CD14-positive monocyte (primary cell): Measurements from ENCODE around the gene SNX30. TPM values are rescaled to one million over a fixed set of nuclear protein-coding genes. Genes with fewer than 3 reads are reported as not detected.
"Not testable (repeated sequence)": the region's sequence is repeated elsewhere in the genome, so short reads cannot be mapped to it uniquely, and the experiment has no call there.

Experiments used
- DNase-seq, 3 donors: peaks; one replicate each; pipeline ENCODE4 v3.0.0-alpha.2; 2011 to 2022
- H2AFZ ChIP-seq: 2 replicates; pipeline ENCODE4 v1.6.0; 2012; ENCODE audit warnings: mild to moderate bottlenecking, low read depth, low read length, inconsistent platforms; ENCODE audit not compliant: insufficient read depth, poor library complexity, severe bottlenecking
- H3K27ac ChIP-seq, 2 donors: 1 replicate in 1 of 2; 2 replicates in 1 of 2; pipeline ENCODE4 v1.5.1; 2012 to 2013; ENCODE audit warnings: low read length in 2 of 2, control low read depth in 1 of 2, inconsistent platforms in 1 of 2, low read depth in 1 of 2, mild to moderate bottlenecking in 1 of 2
- H3K27me3 ChIP-seq, 2 donors: one replicate each; pipeline versions ENCODE4 v1.6.0 to v1.6.1; 2011 to 2013; ENCODE audit warnings: low read length in 2 of 2; ENCODE audit not compliant: control insufficient read depth in 2 of 2, insufficient read depth in 2 of 2
- H3K36me3 ChIP-seq, 2 donors: replicated peaks in 1 of 2; 1 replicate in 1 of 2; 2 replicates in 1 of 2; pipeline versions ENCODE4 v1.5.1 to v1.6.1; 2012 to 2013; ENCODE audit warnings: low read length in 2 of 2, control low read depth in 1 of 2, inconsistent platforms in 1 of 2, mild to moderate bottlenecking in 1 of 2; ENCODE audit not compliant: insufficient read depth in 2 of 2, control insufficient read depth in 1 of 2
- H3K4me1 ChIP-seq, 2 donors: 1 replicate in 1 of 2; 2 replicates in 1 of 2; pipeline versions ENCODE4 v1.5.1 to v1.6.1; 2012 to 2013; ENCODE audit warnings: low read length in 2 of 2, control low read depth in 1 of 2, inconsistent platforms in 1 of 2, mild to moderate bottlenecking in 1 of 2, moderate library complexity in 1 of 2; ENCODE audit not compliant: insufficient read depth in 2 of 2, control insufficient read depth in 1 of 2
- H3K4me2 ChIP-seq: replicated peaks from 2 replicates; pipeline ENCODE3; 2012; ENCODE audit warnings: low read length, moderate library complexity, mild to moderate bottlenecking; ENCODE audit not compliant: poor library complexity, severe bottlenecking; ENCODE audit errors: extremely low read depth
- H3K4me3 ChIP-seq, 3 experiments: fragments of 200-600 bp in 1 of 3; sonication (generic) in 1 of 3; replicated peaks in 1 of 3; 1 replicate in 2 of 3; 2 replicates in 1 of 3; pipeline ENCODE4 v1.5.1; 2011 to 2013; ENCODE audit warnings: low read length in 3 of 3, mild to moderate bottlenecking in 3 of 3, control low read depth in 2 of 3, low read depth in 2 of 3, inconsistent platforms in 1 of 3, moderate library complexity in 1 of 3
- H3K79me2 ChIP-seq: 2 replicates; pipeline ENCODE4 v1.6.0; 2012; ENCODE audit warnings: mild to moderate bottlenecking, control low read depth, inconsistent platforms, low read length, moderate library complexity; ENCODE audit not compliant: insufficient read depth
- H3K9ac ChIP-seq: 2 replicates; pipeline ENCODE4 v1.6.0; 2017; ENCODE audit warnings: low read length, mild to moderate bottlenecking; ENCODE audit not compliant: insufficient read depth, poor library complexity, severe bottlenecking
- H3K9me3 ChIP-seq, 2 donors: replicated peaks in 1 of 2; 1 replicate in 1 of 2; 2 replicates in 1 of 2; pipeline versions ENCODE4 v1.5.1 to v1.6.1; 2012 to 2013; ENCODE audit warnings: low read length in 2 of 2, control low read depth in 1 of 2; ENCODE audit not compliant: control insufficient read depth in 1 of 2, insufficient read depth in 1 of 2
- H4K20me1 ChIP-seq: 2 replicates; pipeline ENCODE4 v1.6.0; 2012; ENCODE audit warnings: mild to moderate bottlenecking, low read length, control low read depth, moderate library complexity; ENCODE audit not compliant: insufficient read depth
- H3K27ac Mint-ChIP-seq, 7 donors: one replicate each; pipeline ENCODE4 v1.8.0; 2020; ENCODE audit warnings: mild to moderate bottlenecking in 7 of 7, mixed read lengths in 7 of 7, moderate library complexity in 6 of 7, inconsistent platforms in 2 of 7
- H3K27me3 Mint-ChIP-seq, 3 donors: one replicate each; pipeline ENCODE4 v1.8.0; 2021 to 2022; ENCODE audit warnings: low read depth in 3 of 3, mild to moderate bottlenecking in 3 of 3, mixed read lengths in 3 of 3, moderate library complexity in 3 of 3, inconsistent platforms in 1 of 3
- H3K36me3 Mint-ChIP-seq, 2 donors: one replicate each; pipeline ENCODE4 v1.8.0; 2020; ENCODE audit warnings: mixed read lengths in 2 of 2, inconsistent platforms in 1 of 2, mild to moderate bottlenecking in 1 of 2
- H3K4me1 Mint-ChIP-seq: one replicate; pipeline ENCODE4 v1.8.0; 2020; ENCODE audit warnings: mild to moderate bottlenecking, mixed read lengths
- H3K4me3 Mint-ChIP-seq, 2 donors: one replicate each; pipeline ENCODE4 v1.8.0; 2020; ENCODE audit warnings: mild to moderate bottlenecking in 2 of 2, mixed read lengths in 2 of 2, moderate library complexity in 1 of 2
- H3K9me3 Mint-ChIP-seq, 7 donors: one replicate each; pipeline ENCODE4 v1.8.0; 2020 to 2022; ENCODE audit warnings: mixed read lengths in 7 of 7, mild to moderate bottlenecking in 6 of 7, moderate library complexity in 6 of 7, inconsistent platforms in 2 of 7
- CTCF ChIP-seq: fragments of 200-600 bp; IDR thresholded peaks from one replicate; pipeline ENCODE4 v1.8.0; 2022; ENCODE audit warnings: antibody characterized with exemption, mild to moderate bottlenecking
- WGBS: methylation state at CpG from one replicate; pipeline ENCODE4 v1.1.5; 2013; ENCODE audit warnings: missing lambda C conversion rate; ENCODE audit not compliant: insufficient coverage; 5-methylcytosine and 5-hydroxymethylcytosine counted together
- intact Hi-C, 2 donors: fragments of 100-400 bp; cut with micrococcal nuclease; formaldehyde crosslinking; loops; one replicate each; pipeline versions ENCODE4 v1.15.0 to v1.15.1; 2023
- polyA plus RNA-seq, 3 donors: library from polyadenylated mRNA; depleted of rRNA in 1 of 3; unstranded in 2 of 3; stranded (reverse) in 1 of 3; fragments of 300-500 nt in 2 of 3; fragments of >200 nt in 1 of 3; fragmentation: Illumina TruSeq in 2 of 3; gene quantifications; 1 replicate in 2 of 3; 2 replicates in 1 of 3; pipeline ENCODE4 v1.2.3, GENCODE V29; 2012 to 2021

Gene SNX30
- polyA plus RNA-seq, 3 donors, result 10.3 to 31.3 (median 10.4) TPM

- no peak overlapping the region for H3K4me2 ChIP-seq
- no peak overlapping the region for H3K27ac ChIP-seq
- no peak overlapping the region for H3K27ac Mint-ChIP-seq
- no peaks in the 10 kb centered on the region for H4K20me1 ChIP-seq
- no peak for TF ChIP-seq CTCF
- H3K4me3 ChIP-seq, result no peak overlapping the region
- peaks cover 0 to 8% of the 10 kb centered on the region in 2 donors for H3K36me3 Mint-ChIP-seq
- H3K27me3 ChIP-seq, result no peaks in the 10 kb centered on the region
- H3K27me3 Mint-ChIP-seq, result no peaks in the 10 kb centered on the region
- peaks cover 6% of the 10 kb centered on the region for H3K4me1 Mint-ChIP-seq
- DNase-seq, result no peak
- no peak overlapping the region for H3K4me3 Mint-ChIP-seq
- H3K4me1 ChIP-seq, result peaks cover 11 to 14% of the 10 kb centered on the region in 2 donors
- no peaks in the 10 kb centered on the region for H3K9me3 ChIP-seq
- no peaks in the 10 kb centered on the region for H3K9me3 Mint-ChIP-seq
- no peaks in the 10 kb centered on the region for H3K36me3 ChIP-seq
- peaks cover 24% of the 10 kb centered on the region for H3K79me2 ChIP-seq
- intact Hi-C loops, result no loop called here
- no CpG with 5 or more reads among the region's 4 CpGs for WGBS
- H3K9ac ChIP-seq, result no peak overlapping the region
- H2AFZ ChIP-seq, result no peak overlapping the region
Observed at GRCh38 chr9:112720113-112720780, 30.3 kb upstream of the SNX30 start.

GRCh38 chr9:112722749-112723148 lies 27.8 kb upstream of the SNX30 start:
- H3K79me2 ChIP-seq, H3K27me3 ChIP-seq, H3K4me2 ChIP-seq, H3K9me3 Mint-ChIP-seq, H3K36me3 ChIP-seq, intact Hi-C loops, H3K4me3 Mint-ChIP-seq, H3K27ac Mint-ChIP-seq, H3K27me3 Mint-ChIP-seq, H3K36me3 Mint-ChIP-seq, DNase-seq, H3K4me3 ChIP-seq, H2AFZ ChIP-seq, H3K27ac ChIP-seq, H4K20me1 ChIP-seq, H3K9me3 ChIP-seq, H3K9ac ChIP-seq: not testable (repeated sequence)
- H3K4me1 Mint-ChIP-seq, result peaks cover 22% of the 10 kb centered on the region
- WGBS, result no CpG with 5 or more reads among the region's 3 CpGs
- H3K4me1 ChIP-seq, result peaks cover 24 to 29% of the 10 kb centered on the region in 2 donors
